Keratinocyte (primary cell): ENCODE data around the gene MTX3. TPM values are rescaled to one million over a fixed set of nuclear protein-coding genes. Genes with fewer than 3 reads are reported as not detected.

Source experiments
- DNase-seq: peaks from one replicate; pipeline ENCODE4 v3.0.0-alpha.2; 2011; ENCODE audit warnings: low read depth, missing footprints, low spot score
- FAIRE-seq: peaks from 2 replicates; lab custom pipeline; 2011; peaks lifted over from hg19 to GRCh38; lab: Jason Lieb, UNC
- H2AFZ ChIP-seq: 2 replicates; pipeline ENCODE4 v1.6.0; 2012; ENCODE audit warnings: low read length, control low read depth, inconsistent platforms; ENCODE audit not compliant: control insufficient read depth
- H3K27ac ChIP-seq: 2 replicates; pipeline ENCODE4 v1.5.1; 2011; ENCODE audit warnings: low read length; ENCODE audit not compliant: control insufficient read depth, insufficient read depth
- H3K27me3 ChIP-seq: 3 replicates; pipeline ENCODE4 v1.6.0; 2011; ENCODE audit warnings: low read length; ENCODE audit not compliant: control insufficient read depth, insufficient read depth; ENCODE audit errors: extremely low read depth
- H3K36me3 ChIP-seq, 2 experiments: 2 replicates in 1 of 2; 3 replicates in 1 of 2; pipeline ENCODE4 v1.5.1; 2011; ENCODE audit warnings: low read length in 2 of 2, mild to moderate bottlenecking in 1 of 2; ENCODE audit not compliant: control insufficient read depth in 2 of 2, insufficient read depth in 2 of 2; ENCODE audit errors: extremely low read depth in 1 of 2
- H3K4me1 ChIP-seq: 3 replicates; pipeline ENCODE4 v1.5.1; 2011; ENCODE audit warnings: low read length; ENCODE audit not compliant: control insufficient read depth, insufficient read depth; ENCODE audit errors: extremely low read depth
- H3K4me2 ChIP-seq: 3 replicates; pipeline ENCODE4 v1.6.0; 2011; ENCODE audit warnings: low read depth, low read length; ENCODE audit not compliant: control insufficient read depth, insufficient read depth; ENCODE audit errors: extremely low read depth
- H3K4me3 ChIP-seq, 3 experiments: fragments of 200-600 bp in 1 of 3; sonication (generic) in 1 of 3; 2 replicates in 2 of 3; 3 replicates in 1 of 3; pipeline ENCODE4 v1.5.1; 2011 to 2016; ENCODE audit warnings: low read length in 3 of 3, mild to moderate bottlenecking in 3 of 3, control low read depth in 2 of 3, inconsistent platforms in 1 of 3, low read depth in 1 of 3, mixed read lengths in 1 of 3, mixed run types in 1 of 3, moderate library complexity in 1 of 3; ENCODE audit not compliant: control insufficient read depth in 2 of 3, insufficient read depth in 2 of 3; ENCODE audit errors: extremely low read depth in 1 of 3
- H3K79me2 ChIP-seq: 2 replicates; pipeline ENCODE4 v1.6.0; 2012; ENCODE audit warnings: low read length; ENCODE audit not compliant: control insufficient read depth, insufficient read depth
- H3K9ac ChIP-seq: 3 replicates; pipeline ENCODE4 v1.6.0; 2011; ENCODE audit warnings: low read length; ENCODE audit not compliant: control insufficient read depth, insufficient read depth; ENCODE audit errors: extremely low read depth
- H3K9me1 ChIP-seq: 3 replicates; pipeline ENCODE4 v1.6.0; 2011; ENCODE audit warnings: low read length; ENCODE audit not compliant: control insufficient read depth, insufficient read depth; ENCODE audit errors: extremely low read depth
- H3K9me3 ChIP-seq: 2 replicates; pipeline ENCODE4 v1.5.1; 2012; ENCODE audit warnings: low read depth, low read length; ENCODE audit not compliant: control insufficient read depth
- H4K20me1 ChIP-seq: 3 replicates; pipeline ENCODE4 v1.6.0; 2011; ENCODE audit warnings: low read length; ENCODE audit not compliant: control insufficient read depth, insufficient read depth; ENCODE audit errors: extremely low read depth
- CTCF ChIP-seq, 3 experiments: IDR thresholded peaks in 1 of 3; conservative IDR thresholded peaks in 1 of 3; optimal IDR thresholded peaks in 1 of 3; 2 replicates in 2 of 3; 3 replicates in 1 of 3; pipeline versions ENCODE3 to v1.5.1; 2011; ENCODE audit warnings: low read length in 3 of 3, mild to moderate bottlenecking in 3 of 3, moderate library complexity in 2 of 3, control low read depth in 1 of 3, inconsistent platforms in 1 of 3; ENCODE audit not compliant: insufficient read depth in 2 of 3; ENCODE audit errors: extremely low read depth in 1 of 3
- EZH2 ChIP-seq: IDR thresholded peaks from one replicate; pipeline ENCODE4 v1.6.1; 2012; ENCODE audit warnings: inconsistent platforms, mild to moderate bottlenecking, low read length, moderate library complexity
- dilution Hi-C: fragments of 300-500 bp; cut with MboI; formaldehyde crosslinking; loops from one replicate; pipeline ENCODE4 v1.7.0; 2020; ENCODE audit warnings: low sequenced_read_pairs; ENCODE audit not compliant: extremely low pct_ligation_motif_present
- polyA plus RNA-seq, 5 experiments: library from polyadenylated mRNA; depleted of rRNA in 3 of 5; stranded (reverse) in 3 of 5; stranded (forward) in 1 of 5; unstranded in 1 of 5; fragments of >200 nt; gene quantifications; 1 replicate in 1 of 5; 2 replicates in 3 of 5; 3 replicates in 1 of 5; pipeline versions ENCODE4 v1.2.1 to v1.2.3, GENCODE V29; 2011 to 2012; ENCODE audit warnings: missing spikeins in 2 of 5, low read depth in 1 of 5, low replicate concordance in 1 of 5

MTX3 gene
- polyA plus RNA-seq, 1 donor (not counting 4 experiments of a cell fraction or from before 2014, with no cell fraction given): 14.3 TPM

- Histone ChIP-seq H3K4me1 (peaks cover 18% of the 10 kb centered on the region), H4K20me1 (no peaks in the 10 kb centered on the region), H3K4me2 (no peak overlapping the region), H3K36me3 (no peaks in the 10 kb centered on the region), H3K79me2 (no peaks in the 10 kb centered on the region), H3K9ac (no peak overlapping the region), H3K4me3 (no peak overlapping the region), H3K9me1 (no peaks in the 10 kb centered on the region), H3K9me3 (no peaks in the 10 kb centered on the region), H3K27ac (no peak overlapping the region), H3K27me3 (no peaks in the 10 kb centered on the region), H2AFZ (no peak overlapping the region)
- TF ChIP-seq EZH2 (no peak), CTCF (optimal IDR thresholded peaks at IDR 0.05 in 1 of 3, IDR thresholded peaks at IDR 0.05 in 1 of 3, conservative IDR thresholded peaks at IDR 0.05 in 1 of 3; ENCODE audit: extremely low read depth in 1 of 3, insufficient read depth in 2 of 3, low read length in 3 of 3) (no peak)
- FAIRE-seq (peak; percentile 5), DNase-seq (no peak)
- dilution Hi-C loops: no loop called here
Measured at GRCh38 chr5:79963261-79964061, 27.6 kb downstream of the MTX3 start.

- H3K9ac ChIP-seq: no peak overlapping the region
- no peak for TF ChIP-seq EZH2
- TF ChIP-seq CTCF (optimal IDR thresholded peaks at IDR 0.05 in 1 of 3, IDR thresholded peaks at IDR 0.05 in 1 of 3, conservative IDR thresholded peaks at IDR 0.05 in 1 of 3; ENCODE audit: extremely low read depth in 1 of 3, insufficient read depth in 2 of 3, low read length in 3 of 3): no peak
- H3K9me3 ChIP-seq: no peaks in the 10 kb centered on the region
- no peak overlapping the region for H3K4me3 ChIP-seq
- no peaks in the 10 kb centered on the region for H3K9me1 ChIP-seq
- no peaks in the 10 kb centered on the region for H3K79me2 ChIP-seq
- no peaks in the 10 kb centered on the region for H3K27me3 ChIP-seq
- H3K4me2 ChIP-seq: peak overlapping the region; percentile 42
- no peak overlapping the region for H3K27ac ChIP-seq
- no peaks in the 10 kb centered on the region for H3K36me3 ChIP-seq
- DNase-seq: no peak
- no peaks in the 10 kb centered on the region for H4K20me1 ChIP-seq
- dilution Hi-C loops: no loop called here
- H2AFZ ChIP-seq: peak overlapping the region; percentile 85
- peak; percentile 36 for FAIRE-seq
- peaks cover 18% of the 10 kb centered on the region for H3K4me1 ChIP-seq
Measured at GRCh38 chr5:79962575-79963222, 28.4 kb downstream of the MTX3 start.
